ENCODE measurements around the gene TRIM72. TPM values are rescaled to one million over a fixed set of nuclear protein-coding genes. Genes with fewer than 3 reads are reported as not detected.

Gene TRIM72
- total and polyA plus RNA-seq, 9 of the 15 experiments (the other 6 are each of a cell fraction or from before 2014, with no cell fraction given) = under 0.01 TPM; not detected in 8

- H3K9me3 ChIP-seq (replicated peaks; ENCODE audit: control insufficient read depth, insufficient read depth, low read depth, low read length) = no peaks in the 10 kb centered on the region
- FAIRE-seq = peak; percentile 65
- peaks cover 0 to 41% of the 10 kb centered on the region in 2 experiments; a peak in 4 of 5 replicates for H3K4me1 ChIP-seq (replicated peaks in 1 of 2; ENCODE audit: control insufficient read depth in 2 of 2, insufficient read depth in 2 of 2, low read length in 2 of 2)
- CTCF ChIA-PET (ENCODE audit: low intra/inter-chr PET ratio) = interaction anchor here (0.6 kb wide), 1 partner anchor 24 kb away, joined by 6 read pairs; no protein-coding TSS in a partner anchor
- no peaks in the 10 kb centered on the region for H3K36me3 ChIP-seq (ENCODE audit: control insufficient read depth, insufficient read depth, low read length)
- H3K79me2 ChIP-seq (ENCODE audit: control insufficient read depth, insufficient read depth, low read length) = no peaks in the 10 kb centered on the region
- H3K4me2 ChIP-seq (ENCODE audit: insufficient read depth, low read length) = peak overlapping the region; percentile 75
- H3K27ac ChIP-seq (ENCODE audit: extremely low read depth, low read depth, low read length) = no peak overlapping the region
- no peaks in the 10 kb centered on the region for H3K27me3 ChIP-seq (ENCODE audit: control insufficient read depth in 2 of 2, insufficient read depth in 2 of 2, low read length in 2 of 2)
- in situ Hi-C loops (cut with MboI) = no loop called here
- H3K9me1 ChIP-seq (ENCODE audit: control insufficient read depth, insufficient read depth, low read length) = no peaks in the 10 kb centered on the region
- peak overlapping the region; percentile 56 to 88; a peak in 3 of 4 replicates for H3K9ac ChIP-seq (ENCODE audit: insufficient read depth in 1 of 2, low read depth in 2 of 2, low read length in 2 of 2)
- no peaks in the 10 kb centered on the region for H4K20me1 ChIP-seq (replicated peaks; ENCODE audit: control insufficient read depth, insufficient read depth, low read length)
- POLR2A ChIA-PET = interaction anchor here (0.9 to 4.0 kb wide), 7 partner anchors 10 to 33 kb away, joined by 3 to 33 read pairs (median 7); partner anchors contain the start of gene PYCARD
- peak overlapping the region; percentile 80 for H2AFZ ChIP-seq (ENCODE audit: low read depth, low read length)
- peak overlapping the region; percentile 41 for H3K4me3 ChIP-seq
- 12% methylated on average over 52 of the region's 63 CpGs for WGBS (ENCODE audit: insufficient coverage, low coverage, missing lambda C conversion rate)
- no TSS peak for BruUV-seq (replicated peaks)
- ATAC-seq = peak; percentile 97
- DNase-seq (ENCODE audit: extremely low read depth in 1 of 4, low spot score in 3 of 4) = peak; percentile 88 to 98 (median 95)
- intact Hi-C loops (cut with micrococcal nuclease) = no loop called here
- TF ChIP-seq SMARCA5 (IDR thresholded peaks at IDR 0.05) (no peak), POLR3A (IDR thresholded peaks at IDR 0.05; ENCODE audit: borderline replicate concordance, extremely low read depth, insufficient read depth, insufficient read length) (no peak), NCOA6 (IDR thresholded peaks at IDR 0.05) (no peak), POU5F1 (IDR thresholded peaks at IDR 0.05; ENCODE audit: borderline replicate concordance, low read depth, low read length, partially characterized antibody) (no peak), MTA3 (IDR thresholded peaks at IDR 0.05; ENCODE audit: borderline replicate concordance) (0 out of 2 replicates have a peak, but pooled peaks have one; percentile 27), ZNF23 (CRISPR knock-in tag; IDR thresholded peaks at IDR 0.05) (no peak), ZBTB43 (CRISPR knock-in tag; IDR thresholded peaks at IDR 0.05) (no peak), CUX1 (CRISPR knock-in tag; IDR thresholded peaks at IDR 0.05) (no peak), RBFOX2 (IDR thresholded peaks at IDR 0.05; ENCODE audit: low read depth, low read length) (peak; percentile 70), RCOR1 (IDR thresholded peaks at IDR 0.05; ENCODE audit: borderline replicate concordance in 1 of 2, low read depth in 2 of 2, low read length in 2 of 2) (peak in 1 of 2 experiments; percentile 62; a peak in 2 of 4 replicates), ZNF134 (CRISPR knock-in tag; conservative IDR thresholded peaks at IDR 0.05) (0 out of 2 replicates have a peak, but pooled peaks have one; percentile 22), ZNF449 (CRISPR knock-in tag; IDR thresholded peaks at IDR 0.05) (no peak), ZNF764 (CRISPR knock-in tag; IDR thresholded peaks at IDR 0.05; ENCODE audit: low read depth) (no peak)
Observed at GRCh38 chr16:31215287-31216162, 1.6 kb downstream of the TRIM72 start.

Data from K562 (cell line).